Activated CD4-positive, alpha-beta T cell treated with anti-CD3 and anti-CD28 coated beads for 48 hours (primary cell): ENCODE measurements around the gene SLIT1.
A peak's percentile ranks its signal among the peaks of the same experiment; 100 is the strongest.

Experiments
- DNase-seq: peaks from one replicate; pipeline ENCODE4 v3.0.0-alpha.2; 2020

Gene SLIT1

GRCh38 chr10:97017474-97017903 lies 168.3 kb downstream of the SLIT1 start:
- no peak for DNase-seq

- peak; percentile 49 for DNase-seq
Measured at GRCh38 chr10:97016728-97017473, 168.9 kb downstream of the SLIT1 start.

GRCh38 chr10:97015240-97015639 lies 170.5 kb downstream of the SLIT1 start:
- DNase-seq: no peak

GRCh38 chr10:97013983-97014382 lies 171.8 kb downstream of the SLIT1 start:
- no peak for DNase-seq

GRCh38 chr10:97013568-97013967 lies 172.2 kb downstream of the SLIT1 start:
- DNase-seq: no peak

- no peak for DNase-seq
Measured at GRCh38 chr10:97012470-97012869, 173.3 kb downstream of the SLIT1 start.

- DNase-seq: no peak
Measured at GRCh38 chr10:97011397-97011796, 174.4 kb downstream of the SLIT1 start.

GRCh38 chr10:97010695-97011206 lies 175.0 kb downstream of the SLIT1 start:
- no peak for DNase-seq

- no peak for DNase-seq
Measured at GRCh38 chr10:97007417-97007816, 178.3 kb downstream of the SLIT1 start.

GRCh38 chr10:97006364-97006763 lies 179.4 kb downstream of the SLIT1 start:
- DNase-seq: no peak

GRCh38 chr10:97005349-97005748 lies 180.4 kb downstream of the SLIT1 start:
- no peak for DNase-seq

- DNase-seq: no peak
Measured at GRCh38 chr10:97004591-97004990, 181.2 kb downstream of the SLIT1 start.

- no peak for DNase-seq
Measured at GRCh38 chr10:97003804-97004201, 182.0 kb downstream of the SLIT1 start.

- DNase-seq: no peak
Measured at GRCh38 chr10:97003151-97003803, 182.5 kb downstream of the SLIT1 start.

GRCh38 chr10:97002670-97003069 lies 183.1 kb downstream of the SLIT1 start:
- DNase-seq: no peak

GRCh38 chr10:97001183-97001991 lies 184.4 kb downstream of the SLIT1 start:
- no peak for DNase-seq

- DNase-seq: no peak
Measured at GRCh38 chr10:97000487-97001182, 185.1 kb downstream of the SLIT1 start.

- DNase-seq: no peak
Measured at GRCh38 chr10:96999987-97000386, 185.8 kb downstream of the SLIT1 start.

- no peak for DNase-seq
Measured at GRCh38 chr10:96999337-96999736, 186.4 kb downstream of the SLIT1 start.

- DNase-seq: no peak
Measured at GRCh38 chr10:96998329-96998888, 187.3 kb downstream of the SLIT1 start.

GRCh38 chr10:96996275-96996965 lies 189.3 kb downstream of the SLIT1 start:
- no peak for DNase-seq

- no peak for DNase-seq
Measured at GRCh38 chr10:96995851-96996250, 189.9 kb downstream of the SLIT1 start.
